Retinal pigment epithelial cell (primary cell): Measurements from ENCODE around the gene TYK2.

Source experiments
- DNase-seq: peaks from one replicate; pipeline ENCODE4 v3.0.0-alpha.2; 2010; ENCODE audit warnings: low read depth
- H3K4me3 ChIP-seq: 2 replicates; pipeline ENCODE4 v1.5.1; 2011; ENCODE audit warnings: mild to moderate bottlenecking, low read length, control low read depth, moderate library complexity
- CTCF ChIP-seq: conservative IDR thresholded peaks from 2 replicates; pipeline ENCODE4 v1.5.1; 2011; ENCODE audit warnings: low read depth, low read length, control low read depth, inconsistent platforms

Gene TYK2

GRCh38 chr19:10321874-10322835, 58.2 kb downstream of the TYK2 start:
- no peak for DNase-seq
- TF ChIP-seq CTCF: no peak
- no peak overlapping the region for H3K4me3 ChIP-seq

GRCh38 chr19:10321417-10321797, 59.0 kb downstream of the TYK2 start:
- H3K4me3 ChIP-seq: no peak overlapping the region
- no peak for TF ChIP-seq CTCF
- DNase-seq: no peak

- no peak for TF ChIP-seq CTCF
- DNase-seq: no peak
- H3K4me3 ChIP-seq: no peak overlapping the region
These were observed 59.6 kb downstream of the TYK2 start for GRCh38 chr19:10320602-10321416.

DNA sequence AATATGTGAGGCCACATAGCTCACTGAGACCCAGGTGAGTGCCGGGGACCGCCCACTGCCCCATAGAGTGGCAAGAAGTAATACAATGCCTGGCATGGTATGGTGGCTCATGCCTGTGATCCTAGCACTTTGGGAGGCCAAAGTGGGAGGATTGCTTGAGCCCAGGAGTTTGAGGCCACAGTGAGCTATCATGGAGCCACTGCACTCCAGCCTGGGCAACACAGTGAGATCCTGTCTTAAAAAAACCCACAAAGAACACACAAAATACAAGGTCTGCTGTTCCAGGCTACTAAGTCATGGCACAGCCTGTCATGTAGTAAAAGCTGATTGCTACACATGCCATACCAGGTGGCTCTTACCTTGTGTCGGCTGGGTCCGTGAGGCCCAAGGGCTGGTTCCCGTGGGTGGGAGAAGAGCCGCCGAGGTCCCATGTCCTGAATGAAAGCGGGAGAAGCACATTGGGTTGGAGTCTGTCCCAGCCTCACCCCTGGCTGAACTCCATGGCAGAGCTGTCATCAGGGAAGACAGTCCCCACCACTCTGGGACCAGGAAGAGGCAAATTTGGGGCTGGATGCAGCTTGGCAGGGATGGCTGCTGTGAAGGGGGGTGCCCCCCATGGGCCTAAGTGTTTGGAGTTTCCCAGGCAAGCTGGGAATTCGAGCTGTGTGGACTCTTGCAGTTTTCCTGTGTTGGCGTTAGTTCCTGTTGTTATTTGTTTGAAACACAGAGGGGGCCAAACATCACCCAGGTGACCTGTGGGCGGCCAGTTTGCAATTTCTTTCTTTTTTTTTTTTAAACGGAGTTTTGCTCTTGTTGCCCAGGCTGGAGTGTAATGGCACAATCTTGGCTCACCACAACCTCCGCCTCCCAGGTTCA, 61.3 kb downstream of the TYK2 start:
- H3K4me3 ChIP-seq: no peak overlapping the region
- TF ChIP-seq CTCF: no peak
- no peak for DNase-seq

- no peak overlapping the region for H3K4me3 ChIP-seq
- no peak for DNase-seq
- TF ChIP-seq CTCF: no peak
These were observed 62.4 kb downstream of the TYK2 start for GRCh38 chr19:10317857-10318462.
